Fibroblast of mammary gland (primary cell): ENCODE measurements around the gene GNB1L.

Experiments used
- DNase-seq: peaks from one replicate; pipeline ENCODE4 v3.0.0-alpha.2; 2010; ENCODE audit warnings: low read depth
- H3K4me3 ChIP-seq: 2 replicates; pipeline ENCODE4 v1.5.1; 2011; ENCODE audit warnings: low read depth, mild to moderate bottlenecking, low read length, moderate library complexity; ENCODE audit not compliant: control insufficient read depth
- CTCF ChIP-seq: conservative IDR thresholded peaks from 2 replicates; pipeline ENCODE4 v1.5.1; 2011; ENCODE audit warnings: low read depth, low read length, inconsistent platforms; ENCODE audit not compliant: control insufficient read depth, insufficient read depth

The GNB1L gene

DNA sequence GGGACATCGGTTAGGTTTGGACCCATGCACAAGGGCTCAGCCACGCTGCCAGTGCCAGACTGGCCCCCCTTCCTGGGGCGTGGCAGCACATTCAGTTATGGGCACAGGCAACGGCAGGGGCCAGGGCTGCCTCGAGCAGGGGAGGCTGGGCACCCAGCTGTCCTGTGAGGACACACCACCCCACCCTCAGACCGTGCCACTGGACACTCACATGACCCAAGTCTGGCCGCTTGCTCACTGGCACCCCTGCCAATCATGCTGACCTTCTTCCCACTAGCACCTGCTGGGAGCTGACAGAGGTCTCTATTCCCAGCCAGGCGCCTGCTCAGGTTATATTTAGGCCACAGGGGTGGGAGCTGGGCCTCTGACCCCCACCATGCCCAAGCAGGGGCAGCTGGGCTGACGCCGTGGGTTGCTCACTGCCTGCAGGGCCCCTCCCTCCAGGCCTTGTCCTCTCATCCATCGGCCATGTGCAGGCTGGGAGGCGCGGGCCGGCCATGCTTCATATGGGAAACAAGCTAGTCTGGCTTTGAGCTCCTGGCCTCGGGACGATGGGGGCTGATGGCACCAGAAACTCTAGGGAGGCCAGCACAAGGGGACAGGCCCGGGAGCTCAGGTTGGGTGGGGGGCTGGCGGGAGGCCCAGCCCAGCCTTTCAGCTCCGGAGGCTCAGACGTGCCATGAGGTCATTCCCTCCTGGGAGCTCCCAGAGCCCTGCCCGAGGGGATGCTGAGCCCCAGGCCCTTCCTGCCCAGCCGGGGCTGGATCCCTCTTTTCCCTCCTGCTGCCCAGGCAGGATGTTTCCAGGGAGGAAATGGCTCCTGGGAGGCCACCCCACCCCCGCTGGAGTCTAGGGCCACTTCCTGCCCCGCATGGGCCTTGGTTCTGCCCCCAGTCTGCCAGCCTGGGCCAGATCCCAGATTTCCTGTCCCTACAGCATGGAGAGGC, 109.2 kb downstream of the GNB1L start:
- no peak for TF ChIP-seq CTCF
- no peak for DNase-seq
- no peak overlapping the region for H3K4me3 ChIP-seq

DNA sequence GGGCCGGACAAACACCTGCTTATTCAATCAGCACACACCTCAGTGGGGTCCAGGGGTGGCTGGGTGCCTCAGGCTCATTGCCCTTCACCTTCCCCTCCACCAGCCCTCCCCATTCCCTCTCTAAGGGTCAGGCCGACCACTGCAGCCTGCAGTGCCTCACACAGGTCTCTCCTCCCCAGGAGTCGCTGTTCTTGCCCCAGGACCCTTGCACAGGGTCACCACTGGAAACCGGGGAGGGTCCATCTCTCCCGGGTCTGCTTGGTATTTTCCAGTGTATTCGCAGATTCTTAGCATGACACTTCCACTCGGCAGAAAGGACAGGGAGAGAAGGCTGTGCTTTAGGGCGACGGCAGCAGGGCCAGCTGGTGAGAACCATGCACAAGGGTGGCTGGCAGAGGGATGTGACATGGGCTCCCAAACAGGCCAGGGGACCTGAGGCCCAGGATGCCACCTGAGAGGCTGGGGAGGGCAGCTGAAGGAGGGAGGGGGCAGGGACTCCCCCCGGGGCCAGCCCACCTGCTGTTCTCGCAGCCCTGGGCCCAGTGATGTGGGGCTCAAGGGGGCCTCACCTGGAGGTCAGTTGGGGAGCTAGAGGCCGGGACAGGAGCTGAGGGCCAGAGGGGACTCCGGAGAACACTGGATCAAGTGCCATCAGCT, 110.2 kb downstream of the GNB1L start:
- no peak for DNase-seq
- no peak for TF ChIP-seq CTCF
- H3K4me3 ChIP-seq, result no peak overlapping the region

GRCh38 chr22:19743651-19744050, 111.0 kb downstream of the GNB1L start:
- H3K4me3 ChIP-seq, result no peak overlapping the region
- TF ChIP-seq CTCF, result no peak
- no peak for DNase-seq

DNA sequence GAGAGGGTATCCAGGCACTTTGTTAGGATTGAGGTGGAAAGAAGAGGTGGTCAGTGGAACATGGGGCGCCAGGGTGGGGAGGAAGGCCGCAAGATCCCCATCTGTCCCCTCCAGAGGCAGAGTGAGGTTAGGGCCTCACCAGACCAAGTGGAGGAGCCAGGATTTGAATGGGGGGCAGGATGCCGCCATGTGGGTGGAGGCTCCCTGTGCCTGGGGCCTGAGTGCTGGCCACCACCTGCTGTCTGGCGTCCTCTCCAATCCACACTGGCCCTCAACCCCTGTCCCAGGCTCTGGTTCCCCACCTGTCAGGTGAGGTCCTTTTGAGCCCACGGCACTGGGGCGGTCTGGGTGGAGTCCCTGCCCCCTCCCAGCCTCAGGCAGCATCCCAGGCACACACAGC, 111.6 kb downstream of the GNB1L start:
- TF ChIP-seq CTCF, result no peak
- no peak overlapping the region for H3K4me3 ChIP-seq
- DNase-seq, result no peak

DNA sequence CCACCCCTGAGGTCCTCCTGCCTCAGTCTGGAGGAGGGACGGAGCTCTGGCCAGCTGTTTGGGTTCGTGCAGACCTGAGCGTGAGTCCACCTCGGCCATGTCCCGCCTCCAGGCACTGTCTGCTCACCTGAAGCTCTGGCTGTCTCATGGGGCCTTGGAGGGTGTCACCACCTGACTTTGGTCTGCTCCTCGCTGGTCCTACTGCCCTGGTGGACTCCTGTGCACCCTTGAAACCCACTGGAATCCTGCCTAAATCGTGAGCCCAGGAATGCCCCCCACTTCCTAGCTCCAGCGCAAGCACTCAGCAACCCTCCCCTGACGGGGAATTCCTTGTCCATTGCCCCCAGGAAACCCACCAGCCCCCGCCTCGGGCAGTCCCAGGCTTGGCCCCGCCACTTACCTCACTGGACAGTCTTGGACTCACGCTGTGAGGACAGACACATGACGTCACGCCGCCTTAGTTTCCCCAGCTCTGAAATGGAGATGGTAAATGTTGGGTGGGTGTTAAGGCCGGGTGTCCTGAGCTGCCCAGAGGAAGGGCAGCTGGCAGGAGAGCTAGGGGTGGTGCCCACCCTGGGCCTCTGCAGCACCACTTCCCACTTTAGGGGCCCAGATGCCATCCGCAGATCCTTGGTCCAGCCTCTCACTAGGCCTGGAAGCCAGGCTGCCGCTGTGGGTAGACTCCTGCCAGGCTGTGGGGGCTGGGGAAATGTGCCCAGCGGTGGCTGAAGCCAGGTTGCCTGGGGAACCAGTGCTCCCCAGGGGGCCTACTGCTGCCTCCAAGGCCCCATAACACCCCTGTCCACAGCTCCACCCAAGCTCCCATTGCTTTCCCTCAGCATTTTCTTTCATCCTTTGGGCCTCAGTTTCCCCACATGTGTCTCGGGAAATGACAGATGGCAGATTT, 112.3 kb downstream of the GNB1L start:
- H3K4me3 ChIP-seq, result no peak overlapping the region
- DNase-seq, result no peak
- TF ChIP-seq CTCF, result no peak

- no peak for TF ChIP-seq CTCF
- DNase-seq, result no peak
- no peak overlapping the region for H3K4me3 ChIP-seq
These were observed 113.6 kb downstream of the GNB1L start for GRCh38 chr22:19741053-19741452.
